Measurements from ENCODE around the gene TAGAP. TPM values are rescaled to one million over a fixed set of nuclear protein-coding genes. Genes with fewer than 3 reads are reported as not detected.

The TAGAP gene
- total and polyA plus RNA-seq, 2 of the 8 experiments (the other 6 are each of a cell fraction or from before 2014, with no cell fraction given) = not detected

DNA sequence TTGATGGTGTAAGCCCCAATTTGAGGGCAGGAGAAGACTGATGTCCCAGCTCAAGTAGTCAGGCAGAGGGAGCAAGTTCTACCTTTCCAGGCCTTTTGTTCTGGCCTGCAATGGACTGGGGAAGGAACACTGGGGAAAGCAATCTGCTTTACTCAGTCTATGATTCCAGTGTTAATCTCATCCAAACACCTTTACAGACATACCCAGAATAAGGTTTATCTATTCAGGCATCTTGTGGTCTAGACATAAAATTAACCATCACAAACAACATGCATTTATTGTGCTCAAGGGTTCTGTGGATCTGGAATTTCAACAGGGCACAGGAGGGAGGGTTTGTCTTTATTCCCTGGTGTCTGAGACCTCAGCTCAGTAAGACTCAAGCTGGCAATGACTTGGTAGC is 30.4 kb downstream of the TAGAP start (continued):
- TF ChIP-seq, protein P1, sequence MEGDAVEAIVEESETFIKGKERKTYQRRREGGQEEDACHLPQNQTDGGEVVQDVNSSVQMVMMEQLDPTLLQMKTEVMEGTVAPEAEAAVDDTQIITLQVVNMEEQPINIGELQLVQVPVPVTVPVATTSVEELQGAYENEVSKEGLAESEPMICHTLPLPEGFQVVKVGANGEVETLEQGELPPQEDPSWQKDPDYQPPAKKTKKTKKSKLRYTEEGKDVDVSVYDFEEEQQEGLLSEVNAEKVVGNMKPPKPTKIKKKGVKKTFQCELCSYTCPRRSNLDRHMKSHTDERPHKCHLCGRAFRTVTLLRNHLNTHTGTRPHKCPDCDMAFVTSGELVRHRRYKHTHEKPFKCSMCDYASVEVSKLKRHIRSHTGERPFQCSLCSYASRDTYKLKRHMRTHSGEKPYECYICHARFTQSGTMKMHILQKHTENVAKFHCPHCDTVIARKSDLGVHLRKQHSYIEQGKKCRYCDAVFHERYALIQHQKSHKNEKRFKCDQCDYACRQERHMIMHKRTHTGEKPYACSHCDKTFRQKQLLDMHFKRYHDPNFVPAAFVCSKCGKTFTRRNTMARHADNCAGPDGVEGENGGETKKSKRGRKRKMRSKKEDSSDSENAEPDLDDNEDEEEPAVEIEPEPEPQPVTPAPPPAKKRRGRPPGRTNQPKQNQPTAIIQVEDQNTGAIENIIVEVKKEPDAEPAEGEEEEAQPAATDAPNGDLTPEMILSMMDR (IDR thresholded peaks at IDR 0.05; ENCODE audit: control extremely low read depth in 1 of 3, insufficient read depth in 1 of 3, low read depth in 1 of 3, low read length in 3 of 3) = no peak
- no peak for TF ChIP-seq JUND (IDR thresholded peaks at IDR 0.05; ENCODE audit: low read length)
